Right hindlimb (tissue), 1 donor: Measurements from ENCODE around the gene SCAMP5.
A peak's percentile ranks its signal among the peaks of the same experiment; 100 is the strongest.

Experiments
- DNase-seq: peaks from one replicate; pipeline ENCODE4 v3.0.0-alpha.2; 2018

SCAMP5 gene

DNA sequence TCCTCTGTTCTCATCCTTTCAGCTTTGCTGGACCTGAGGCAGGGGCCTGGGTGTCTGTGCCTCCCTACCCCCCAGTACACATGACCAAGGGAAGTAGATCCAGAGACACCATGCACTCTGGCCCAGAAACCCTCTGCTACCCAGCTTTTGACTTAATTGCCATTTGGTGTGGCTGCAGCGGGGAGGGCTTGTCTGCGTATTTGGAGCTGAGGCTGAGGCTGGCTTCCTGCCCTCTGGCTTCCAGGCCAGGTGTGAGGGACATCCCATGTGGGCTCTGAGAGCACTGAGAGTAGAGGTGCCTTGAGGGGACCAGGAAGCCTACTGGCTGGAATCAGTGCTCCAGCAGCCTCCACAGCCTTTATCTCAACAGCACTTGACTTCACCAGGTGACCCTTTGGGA, 54.9 kb downstream of the SCAMP5 start:
- DNase-seq = no peak

DNA sequence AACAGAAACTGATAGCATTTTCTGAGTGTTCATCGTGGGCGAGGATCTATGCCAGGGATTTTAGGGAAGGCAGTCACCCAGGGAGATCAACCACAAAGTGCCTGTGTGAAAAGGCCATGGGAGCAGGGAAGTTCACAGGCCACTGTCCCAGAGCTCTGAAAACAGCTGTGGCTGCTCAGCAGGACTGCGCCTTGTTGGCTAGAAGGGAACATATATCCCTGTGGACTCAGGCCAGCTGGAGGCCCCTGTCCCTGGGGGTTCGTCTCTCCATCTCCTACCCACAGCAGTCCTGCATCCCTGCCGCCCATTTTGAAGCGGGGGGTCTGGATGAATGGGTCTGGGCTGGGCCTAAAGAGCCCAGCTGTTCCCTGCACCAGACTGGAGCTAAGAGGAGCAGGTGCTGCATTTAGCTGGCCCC, 55.8 kb downstream of the SCAMP5 start:
- DNase-seq = no peak

DNA sequence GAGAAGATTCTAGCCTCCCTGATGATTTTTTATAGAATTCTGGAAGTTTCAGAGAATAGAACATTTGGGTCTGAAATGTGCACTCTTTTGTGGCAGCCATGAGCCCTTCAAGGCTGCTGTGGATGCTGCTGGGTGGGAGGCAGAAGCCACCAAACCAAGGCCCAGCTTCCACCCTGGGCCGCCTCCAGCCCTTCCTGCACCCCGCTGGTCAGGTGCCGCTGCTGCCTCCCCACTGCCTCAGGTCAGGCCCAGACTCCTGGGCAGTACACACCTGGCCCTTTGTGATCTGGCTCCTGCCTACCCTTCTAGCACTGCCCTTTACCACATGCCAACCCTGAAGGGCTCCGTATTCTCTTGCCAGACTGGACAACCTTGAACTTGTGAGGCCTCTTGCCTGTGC, 56.3 kb downstream of the SCAMP5 start:
- DNase-seq = no peak

DNA sequence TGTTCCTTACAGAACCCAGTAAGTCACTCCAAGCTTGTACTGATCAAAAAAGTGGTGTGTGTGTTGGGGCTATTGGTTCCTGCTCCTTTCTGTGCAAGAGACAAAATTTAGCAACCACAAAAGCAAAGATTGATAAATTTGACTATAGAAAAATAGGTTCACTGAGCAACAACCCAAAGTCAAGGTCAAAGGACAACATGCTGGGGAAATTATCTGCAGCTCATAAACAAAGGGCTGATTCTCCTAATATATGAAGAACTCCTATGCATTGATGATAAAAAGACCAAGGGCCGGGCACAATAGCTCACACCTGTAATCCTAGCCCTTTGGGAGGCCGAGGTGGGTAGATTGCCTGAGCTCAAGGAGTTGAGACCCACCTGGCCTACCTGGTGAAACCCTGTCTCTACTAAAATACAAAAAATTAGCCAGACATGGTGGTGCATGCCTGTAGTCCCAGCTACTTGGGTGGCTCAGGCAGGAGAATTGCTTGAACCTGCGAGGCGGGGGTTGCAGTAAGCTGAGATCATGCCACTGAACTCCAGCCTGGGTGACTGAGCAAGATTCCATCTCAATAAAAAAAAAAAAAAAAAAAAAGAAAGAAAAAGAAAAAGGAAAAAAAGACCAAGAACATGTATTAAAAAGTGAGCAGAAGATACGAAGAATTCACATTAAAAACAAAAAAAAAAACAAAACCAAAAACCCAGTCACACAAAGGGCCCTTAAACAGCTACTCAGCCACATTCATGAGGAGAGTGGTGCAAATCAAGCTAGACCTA, 57.8 kb downstream of the SCAMP5 start:
- DNase-seq = no peak

DNA sequence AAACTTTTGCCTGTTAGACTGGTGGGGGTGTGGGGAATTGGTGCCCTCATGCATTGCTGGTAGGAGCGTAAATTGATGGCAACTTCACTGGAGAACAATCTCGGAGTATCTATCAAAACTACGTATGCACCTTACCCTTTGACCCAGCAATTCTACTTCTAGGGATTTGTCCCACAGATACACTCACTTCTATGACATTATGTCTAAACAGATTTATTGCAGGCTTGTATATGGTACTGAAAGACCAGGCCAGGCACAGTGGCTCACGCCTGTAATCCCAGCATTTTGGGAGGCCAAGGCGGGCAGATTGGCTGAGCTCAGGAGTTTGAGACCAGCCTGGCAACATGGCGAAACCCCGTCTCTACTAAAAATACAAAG, 58.4 kb downstream of the SCAMP5 start:
- no peak for DNase-seq

DNA sequence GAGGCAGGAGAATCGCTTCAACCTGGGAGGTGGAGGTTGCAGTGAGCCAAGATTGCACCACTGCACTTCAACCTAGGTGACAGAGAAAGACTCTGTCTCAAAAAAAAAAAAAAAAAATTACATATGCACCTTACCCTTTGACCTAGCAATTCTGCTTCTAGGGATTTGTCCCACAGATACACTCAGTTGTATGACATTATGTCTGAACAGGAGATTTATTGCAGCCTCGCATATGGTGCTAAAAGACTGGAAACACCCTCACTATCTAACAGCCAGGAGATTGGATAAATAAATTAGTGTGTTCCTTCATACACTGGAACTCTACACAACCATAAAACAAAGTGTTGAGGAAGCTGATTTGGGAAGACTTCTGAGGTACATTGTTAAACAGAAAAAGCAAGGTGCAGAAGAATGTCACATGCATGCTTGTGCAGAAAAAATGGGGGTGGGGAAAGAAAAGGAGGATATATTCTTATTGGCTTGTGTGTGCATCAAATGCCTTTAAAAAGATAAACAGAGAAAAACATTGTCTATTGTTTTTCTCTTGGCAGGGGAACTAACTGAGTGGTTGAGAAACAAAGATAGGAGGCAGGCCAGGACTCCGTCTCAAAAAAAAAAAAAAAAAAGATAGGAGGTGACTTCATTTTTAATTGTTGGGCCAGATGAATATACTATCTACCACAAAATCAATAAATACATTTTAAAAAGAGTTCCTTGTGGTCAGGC, 59.0 kb downstream of the SCAMP5 start:
- DNase-seq = no peak

DNA sequence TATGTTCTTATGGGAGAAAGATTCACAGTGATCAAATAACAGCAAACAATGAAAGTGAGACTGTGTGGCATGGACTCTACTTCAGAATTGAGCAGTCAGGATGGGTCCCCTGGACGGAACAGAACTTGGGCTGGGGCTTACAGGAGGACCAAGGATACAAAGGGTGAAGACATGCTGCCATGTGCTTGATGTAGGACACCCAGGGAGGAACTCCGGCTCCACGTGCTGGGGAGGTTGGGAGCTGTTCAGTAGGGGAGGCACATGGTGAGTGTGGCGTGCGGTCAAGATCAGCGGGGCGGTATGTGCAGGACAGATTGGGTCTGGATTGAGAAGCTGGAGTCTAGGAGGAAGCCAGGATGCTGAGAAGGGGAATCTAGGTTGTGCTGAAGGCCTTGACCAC, 60.7 kb downstream of the SCAMP5 start:
- DNase-seq = no peak

DNA sequence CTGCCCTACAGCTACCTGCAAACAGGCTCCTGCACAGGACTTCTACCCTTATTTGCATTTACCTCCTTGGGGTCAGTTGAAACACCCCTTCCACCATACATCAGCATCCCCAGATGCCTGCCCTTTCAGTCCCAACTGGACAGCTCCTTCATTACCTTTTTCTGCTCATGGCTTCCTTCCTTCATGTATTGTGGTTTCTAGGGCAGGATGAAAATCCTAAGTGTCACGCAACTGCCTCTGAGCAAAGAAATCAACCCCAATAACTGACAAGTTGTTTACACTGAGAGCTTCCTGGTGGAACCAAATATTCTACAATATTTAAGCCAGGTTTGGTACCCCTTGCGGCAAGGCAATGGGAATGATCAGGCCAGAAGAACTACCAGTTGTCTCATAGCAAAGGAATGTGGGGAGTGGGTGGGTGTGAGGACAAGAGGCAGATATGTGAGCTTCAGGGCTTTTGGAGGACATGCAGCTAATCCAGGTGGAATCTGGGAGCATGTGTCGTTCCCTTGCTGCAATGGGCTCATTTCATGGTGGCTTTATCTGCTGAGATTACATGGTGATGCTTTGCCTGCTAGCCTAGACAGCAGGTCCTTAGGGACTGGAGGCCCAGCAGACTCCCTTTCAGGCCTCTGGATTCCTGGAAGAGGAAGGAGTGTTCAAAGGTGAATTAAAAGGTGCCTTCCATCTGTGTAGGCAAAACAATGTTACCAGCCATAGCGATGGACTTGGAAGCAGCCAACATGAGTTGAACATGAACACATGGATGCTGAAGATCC, 63.0 kb downstream of the SCAMP5 start:
- DNase-seq = peak; percentile 19

DNA sequence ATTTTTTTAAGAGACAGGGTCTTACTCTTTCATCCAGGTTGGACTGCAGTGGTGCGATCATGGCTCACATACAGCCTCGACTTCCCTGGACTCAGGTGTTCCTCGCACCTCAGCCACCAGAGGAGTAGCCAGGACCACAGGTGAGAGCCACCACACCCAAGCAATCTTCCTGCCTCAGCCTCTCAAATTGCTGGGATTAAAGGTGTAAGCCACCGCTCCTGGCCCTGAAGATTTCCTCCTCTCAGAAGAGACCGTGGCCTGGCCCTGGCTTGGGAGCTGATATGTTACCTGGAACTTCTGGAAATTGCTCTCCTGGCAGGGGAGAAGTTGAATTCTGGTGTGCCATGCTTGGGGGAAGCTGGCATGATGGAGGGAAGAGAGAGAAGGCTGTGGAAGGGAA, 64.2 kb downstream of the SCAMP5 start:
- DNase-seq = peak; percentile 3

DNA sequence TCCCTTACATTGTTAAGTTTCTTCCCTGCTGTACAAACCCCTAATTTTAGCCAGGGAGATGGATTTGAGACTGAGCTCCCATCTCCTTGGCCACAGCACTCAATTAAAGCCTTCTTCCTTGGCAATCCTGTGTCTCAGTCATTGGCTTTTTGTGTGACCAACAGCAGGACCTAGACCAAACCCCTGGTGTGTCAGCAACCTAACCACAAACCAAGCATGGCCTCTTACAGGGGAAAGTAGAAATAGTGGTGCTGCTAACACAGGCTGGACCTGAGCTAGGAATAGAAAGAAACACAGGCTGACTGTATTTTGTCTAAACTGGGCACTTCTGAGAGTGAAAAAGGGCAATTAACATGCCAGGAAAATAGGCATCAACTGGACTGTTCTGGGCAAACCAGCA, 65.9 kb downstream of the SCAMP5 start:
- DNase-seq = peak; percentile 38

DNA sequence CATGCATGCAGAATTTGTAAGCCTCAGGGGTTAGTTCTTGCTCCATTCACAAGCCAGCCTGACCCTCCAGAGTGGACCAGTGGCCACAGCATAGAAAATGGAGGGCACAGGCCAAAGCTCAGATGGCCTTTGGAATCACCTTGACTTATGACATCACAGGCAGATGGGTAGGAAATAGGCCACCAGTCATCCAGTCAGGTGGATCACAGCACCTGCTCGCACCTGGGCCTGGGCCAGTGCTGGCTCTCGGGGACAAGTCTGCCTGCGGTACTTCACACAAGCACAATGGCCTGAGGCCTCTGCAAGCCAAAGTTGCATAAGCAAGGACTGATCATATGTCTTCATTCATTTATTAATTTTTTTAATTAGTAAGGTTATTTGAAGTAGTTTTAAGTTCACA, 67.3 kb downstream of the SCAMP5 start:
- DNase-seq = no peak

DNA sequence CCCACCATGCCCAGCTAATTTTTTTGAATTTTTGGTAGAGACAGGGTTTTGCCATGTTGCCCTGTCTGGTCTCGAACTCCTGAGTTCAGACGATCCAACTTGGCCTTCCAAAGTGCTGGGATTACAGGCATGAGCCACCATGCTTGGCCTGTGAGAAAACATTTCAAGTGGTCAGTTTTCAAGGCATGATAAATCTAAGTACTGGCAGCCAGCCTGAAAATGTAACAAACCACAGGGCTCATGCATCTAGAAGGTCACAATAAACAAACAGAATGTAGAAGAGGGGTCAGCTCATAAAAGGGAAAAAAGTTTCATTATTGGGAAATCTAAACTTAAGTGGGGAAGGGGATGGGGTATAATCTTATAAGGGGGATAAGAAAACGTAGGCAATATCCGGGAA, 68.0 kb downstream of the SCAMP5 start:
- DNase-seq = no peak

DNA sequence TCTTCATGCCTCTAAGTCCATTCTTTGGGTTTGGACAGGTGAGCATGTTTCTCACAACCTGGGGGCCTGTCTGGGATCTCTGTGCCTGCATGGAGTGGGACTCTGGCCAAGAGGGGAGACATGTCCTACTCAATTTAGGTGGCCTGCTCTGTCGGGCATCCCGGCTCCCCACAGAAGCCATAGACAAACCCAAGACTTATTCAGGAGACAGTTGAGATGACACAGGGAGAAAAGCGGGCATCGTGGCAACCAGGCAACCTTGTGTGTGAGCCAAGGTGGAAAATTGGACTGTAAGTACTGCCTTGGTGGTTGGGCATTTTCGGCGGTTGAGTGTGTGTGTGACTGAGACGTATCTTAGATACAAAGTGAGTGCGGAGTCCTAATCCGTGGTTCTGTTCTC, 68.5 kb downstream of the SCAMP5 start:
- DNase-seq = no peak

DNA sequence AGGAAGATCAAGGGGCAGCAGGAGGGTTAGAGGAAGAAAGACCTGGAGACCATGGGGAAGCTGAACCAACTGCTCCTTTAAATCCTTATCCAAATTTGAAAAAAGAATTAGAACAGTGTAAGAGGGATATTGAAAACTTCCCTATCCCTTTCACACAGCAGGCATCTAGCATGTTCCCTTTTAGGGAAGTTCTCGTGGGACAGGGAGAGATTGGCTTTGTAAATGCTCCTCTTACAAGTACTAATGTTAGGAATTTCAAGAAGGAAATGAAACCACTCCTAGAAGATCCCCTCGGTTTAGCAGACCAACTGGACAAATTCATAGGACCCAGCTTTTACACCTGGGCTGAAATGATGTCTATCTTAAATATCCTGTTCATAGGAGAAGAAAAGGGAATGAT, 69.5 kb downstream of the SCAMP5 start:
- no peak for DNase-seq

DNA sequence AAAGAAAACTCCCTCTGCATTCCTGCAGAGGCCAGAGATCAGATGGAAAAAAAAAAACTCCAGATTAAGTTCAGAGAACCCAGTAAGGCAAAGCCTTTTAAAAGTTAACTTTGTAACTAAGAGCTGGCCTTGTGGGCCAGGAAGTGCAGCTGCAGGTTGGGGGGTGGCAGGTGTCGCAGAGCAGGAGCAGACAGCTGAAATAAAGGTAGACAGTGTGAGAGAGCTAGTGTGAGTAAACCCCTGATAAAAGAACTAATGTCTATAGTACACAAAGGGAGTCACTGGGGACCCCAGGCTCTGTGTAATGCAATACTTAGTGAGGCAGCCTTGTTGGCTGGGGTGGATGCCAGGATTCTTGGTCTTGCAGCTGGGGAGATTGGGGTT, 70.1 kb downstream of the SCAMP5 start:
- DNase-seq = peak; percentile 55

DNA sequence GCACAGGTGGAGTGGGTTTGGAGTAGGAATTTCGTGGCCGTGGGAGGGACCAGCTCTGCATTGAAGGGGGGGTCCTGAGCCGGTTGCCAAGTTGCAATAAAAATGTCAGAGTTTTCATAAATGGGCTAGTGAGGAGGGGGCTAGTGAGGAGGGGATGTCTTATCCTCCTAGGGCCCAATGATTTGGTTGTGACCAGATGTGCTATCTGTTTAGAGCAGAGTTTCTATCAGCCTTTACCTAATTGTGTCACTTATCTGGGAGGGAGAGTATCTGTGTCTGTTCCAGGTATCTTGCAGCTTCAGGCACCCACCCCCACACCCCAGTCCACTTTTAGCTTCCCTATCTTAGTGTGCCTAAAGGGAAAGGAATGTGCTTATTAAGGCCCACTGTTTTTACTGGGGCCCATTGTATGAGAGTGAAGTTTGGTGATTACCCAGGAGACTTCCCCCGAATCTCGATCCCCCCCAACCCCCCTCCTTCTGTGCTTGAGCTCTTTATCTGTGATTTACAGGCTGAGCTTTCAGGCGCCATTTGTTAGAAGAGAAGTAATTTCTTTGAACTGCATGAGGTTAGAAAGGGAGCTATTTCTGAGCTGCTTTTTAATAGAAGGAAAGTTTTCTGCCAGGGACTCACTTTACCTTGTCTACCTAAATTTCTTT, 70.6 kb downstream of the SCAMP5 start:
- no peak for DNase-seq

DNA sequence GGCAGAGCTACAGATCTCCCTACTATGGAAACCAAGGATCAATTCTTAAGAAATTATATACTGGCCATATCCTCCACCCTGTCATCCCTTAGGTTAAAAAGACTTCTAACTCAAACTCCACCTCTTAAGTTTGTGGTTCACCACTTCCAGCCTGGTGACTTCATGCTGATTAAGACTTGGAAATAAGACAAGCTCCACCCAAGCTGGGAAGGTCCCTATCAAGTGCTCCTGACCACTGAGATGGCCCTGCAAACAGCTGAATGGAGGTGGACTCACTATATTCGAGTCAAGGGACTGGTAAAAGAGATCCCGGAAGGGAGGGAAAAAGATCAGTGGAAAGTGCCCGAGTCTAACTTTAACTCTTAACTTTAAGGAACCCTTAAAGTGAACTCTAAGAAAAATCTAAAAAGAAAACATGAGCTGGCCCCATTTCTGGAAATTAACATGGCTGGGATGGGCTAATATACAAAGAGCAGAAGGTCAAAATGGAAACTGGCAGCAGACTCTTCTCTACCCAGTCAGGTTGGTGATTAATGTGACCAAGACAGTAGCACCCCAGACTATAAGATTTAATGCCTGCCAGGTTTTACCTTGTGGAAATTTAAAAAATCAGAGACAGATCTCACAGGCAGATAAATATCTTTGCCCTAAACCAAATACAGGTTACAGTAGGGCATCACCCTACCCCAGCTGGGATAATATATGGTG, 71.9 kb downstream of the SCAMP5 start:
- DNase-seq = no peak

DNA sequence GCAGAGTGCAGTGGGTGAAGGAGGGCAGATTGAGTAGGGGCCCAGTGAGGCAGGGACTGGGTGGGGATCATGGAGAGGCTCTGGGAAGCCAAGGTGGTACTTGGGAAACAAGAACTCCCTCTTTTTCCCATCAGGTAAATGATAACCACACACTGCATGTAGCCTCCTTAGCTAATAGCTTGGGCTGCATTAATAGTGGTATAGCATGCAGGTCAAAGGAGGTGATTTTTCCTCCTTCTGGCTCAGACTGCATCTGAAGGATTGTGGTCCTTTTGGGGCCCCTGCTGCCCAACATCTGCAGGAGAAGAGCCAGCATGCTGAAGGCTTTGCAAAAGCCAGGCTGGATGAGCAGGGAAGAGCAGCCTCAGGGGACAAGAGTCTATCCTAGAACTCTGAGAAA, 73.4 kb downstream of the SCAMP5 start:
- DNase-seq = no peak

DNA sequence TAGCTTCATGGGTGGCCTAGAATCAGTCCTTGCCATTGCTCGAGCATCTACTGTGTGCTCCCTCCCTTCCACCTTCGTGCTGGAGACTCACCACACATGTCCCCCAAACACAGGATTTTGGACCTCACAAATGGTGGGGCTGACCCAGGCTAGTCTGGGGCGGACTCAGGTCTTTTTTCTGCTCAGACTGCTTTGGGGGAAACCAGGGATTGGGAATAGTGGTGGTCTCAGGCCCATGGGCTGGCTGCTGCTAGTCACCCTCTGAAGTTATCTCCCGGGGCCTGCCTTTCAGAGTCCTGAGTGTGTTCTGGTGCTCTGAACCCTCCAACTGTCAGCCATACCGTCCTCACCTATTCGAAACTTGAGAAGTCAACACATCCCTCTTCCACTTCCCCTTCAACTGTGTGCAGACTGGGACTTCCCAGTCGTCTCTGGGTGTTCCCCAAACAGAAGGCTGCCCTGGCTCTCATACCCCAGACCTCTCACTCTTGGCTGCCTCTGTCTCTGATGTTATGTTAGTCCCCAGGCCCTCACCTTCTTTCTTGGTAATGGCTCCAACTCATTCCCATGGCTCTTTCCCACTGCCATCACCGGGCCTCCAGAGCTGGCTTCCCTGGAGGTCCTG, 74.0 kb downstream of the SCAMP5 start:
- DNase-seq = no peak

DNA sequence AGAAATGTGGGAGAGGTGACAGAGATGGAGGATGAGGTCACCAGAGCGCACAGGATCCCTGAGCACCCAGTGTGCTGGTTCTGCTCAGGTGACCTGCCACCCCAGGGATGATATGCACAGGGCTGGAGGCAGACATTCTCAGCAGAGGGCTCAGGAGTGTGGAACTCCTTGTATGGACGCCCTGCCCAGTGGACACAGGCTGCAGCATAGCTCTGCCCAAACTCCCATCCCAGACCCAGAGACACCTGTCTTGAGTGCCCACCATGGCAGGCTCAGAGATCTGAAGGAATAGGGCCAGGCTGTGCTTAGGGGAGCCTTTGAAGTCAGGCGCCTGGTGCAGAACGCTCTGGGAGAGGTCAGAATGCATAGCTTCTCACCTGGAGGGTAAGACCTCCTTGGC, 75.3 kb downstream of the SCAMP5 start:
- no peak for DNase-seq
